DMS153 treated with DMSO at 0.1 percent for 48 hours (cell line): Measurements from ENCODE around the gene CUL9.

Experiments used
- DNase-seq: peaks from one replicate; lab custom pipeline; 2025; ENCODE audit not compliant: unreplicated experiment; lab: John Stamatoyannopoulos, UW

Gene CUL9

GRCh38 chr6:43172104-43173007 lies 9.6 kb upstream of the CUL9 start:
- peak; percentile 4 for DNase-seq

GRCh38 chr6:43173591-43174262 lies 8.3 kb upstream of the CUL9 start:
- DNase-seq, result no peak

GRCh38 chr6:43174263-43175112 lies 7.5 kb upstream of the CUL9 start:
- DNase-seq, result peak; percentile 96

DNA sequence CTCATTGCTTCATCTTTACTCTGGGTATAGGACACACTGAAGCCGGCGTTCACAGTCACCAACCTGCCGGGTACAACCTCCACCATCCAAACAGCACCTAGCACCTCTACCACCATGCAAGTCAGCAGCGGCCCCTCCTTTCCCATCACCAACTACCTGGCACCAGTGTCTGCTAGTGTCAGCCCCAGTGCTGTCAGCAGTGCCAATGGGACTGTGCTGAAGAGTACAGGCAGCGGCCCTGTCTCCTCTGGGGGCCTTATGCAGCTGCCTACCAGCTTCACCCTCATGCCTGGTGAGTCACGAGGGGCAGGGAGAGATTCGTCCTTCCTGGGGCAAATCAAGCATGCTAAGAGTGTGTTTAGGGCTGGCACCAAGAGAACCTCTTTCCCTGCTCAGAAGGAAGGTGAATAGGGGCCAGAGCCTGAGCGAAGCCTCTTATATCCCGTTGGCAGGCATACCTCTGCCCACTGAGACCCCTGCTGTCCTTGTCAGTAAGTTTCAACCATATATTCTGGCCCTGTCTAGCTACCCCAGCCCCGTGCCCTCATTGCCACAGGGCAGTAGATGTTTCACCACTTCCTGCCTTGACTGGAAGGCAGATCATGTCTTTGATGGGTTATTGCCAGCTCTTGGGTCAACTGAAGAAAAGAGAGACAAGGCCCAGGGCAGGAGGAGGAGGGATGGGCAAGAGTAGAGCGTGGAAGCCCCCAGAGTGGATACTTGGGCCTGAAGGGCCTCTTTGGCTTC lies 6.1 kb upstream of the CUL9 start:
- no peak for DNase-seq

DNA sequence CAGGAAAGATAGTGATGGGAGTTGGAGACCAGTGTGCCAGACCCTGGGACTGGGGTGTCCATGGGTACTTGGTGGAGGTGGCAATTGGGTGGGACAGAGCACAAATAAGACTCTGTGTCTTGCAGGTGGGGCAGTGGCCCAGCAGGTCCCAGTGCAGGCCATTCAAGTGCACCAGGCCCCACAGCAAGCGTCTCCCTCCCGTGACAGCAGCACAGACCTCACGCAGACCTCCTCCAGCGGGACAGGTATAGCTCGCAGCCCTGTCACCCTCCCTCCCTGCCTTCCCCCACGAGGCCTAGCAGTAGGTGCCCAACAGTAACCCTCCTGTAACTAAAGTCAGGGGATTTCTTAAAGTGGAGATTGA lies 5.6 kb upstream of the CUL9 start:
- no peak for DNase-seq

- no peak for DNase-seq
Measured at GRCh38 chr6:43178150-43178549, 3.8 kb upstream of the CUL9 start.

DNA sequence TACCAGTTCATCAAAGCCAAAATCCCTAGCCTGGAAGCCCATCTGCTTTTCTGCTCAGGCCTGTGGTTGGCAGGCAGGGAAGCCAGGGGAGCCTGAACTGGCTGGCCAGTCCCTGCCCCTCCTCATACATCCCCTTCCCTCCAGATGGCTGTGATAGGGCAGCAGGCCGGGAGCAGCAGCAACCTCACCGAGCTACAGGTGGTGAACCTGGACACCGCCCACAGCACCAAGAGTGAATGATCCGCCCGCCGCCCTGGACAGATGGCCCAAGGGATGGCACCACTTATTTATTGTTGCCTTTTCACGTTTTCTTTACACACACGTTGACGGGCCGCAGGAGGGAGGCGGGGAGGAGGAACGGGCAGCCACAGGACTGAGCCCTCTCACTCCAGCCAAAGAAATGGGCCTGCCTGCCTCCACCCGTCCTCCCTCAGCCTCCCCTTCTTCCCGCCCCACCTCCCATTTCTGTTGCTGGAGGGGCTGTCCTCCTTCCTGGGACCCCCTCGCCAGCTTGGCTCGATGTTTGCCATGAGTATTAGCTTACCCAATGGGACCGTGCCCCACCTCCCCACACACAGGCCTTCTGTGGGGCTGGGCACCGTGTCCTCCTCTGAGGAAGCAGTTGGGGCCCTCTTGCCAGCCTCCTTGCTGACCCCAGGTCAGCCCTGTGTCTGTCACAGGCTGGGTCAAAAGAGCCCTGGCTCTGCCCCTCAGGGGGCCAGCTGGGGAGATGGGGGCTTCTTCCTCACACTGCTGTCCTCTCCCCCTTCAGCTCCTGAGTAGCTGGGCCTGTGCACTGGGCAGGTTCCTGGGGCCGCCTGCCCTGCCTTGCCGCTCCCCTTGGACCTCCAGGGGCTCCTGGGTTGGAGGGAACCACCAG lies 2.8 kb upstream of the CUL9 start:
- DNase-seq, result no peak

- DNase-seq, result no peak
Measured at GRCh38 chr6:43180058-43180457, 1.9 kb upstream of the CUL9 start.

- no peak for DNase-seq
Measured at GRCh38 chr6:43180985-43181384, 1.0 kb upstream of the CUL9 start.

- no peak for DNase-seq
Measured at GRCh38 chr6:43181621-43181941, 415 bp upstream of the CUL9 start.

DNA sequence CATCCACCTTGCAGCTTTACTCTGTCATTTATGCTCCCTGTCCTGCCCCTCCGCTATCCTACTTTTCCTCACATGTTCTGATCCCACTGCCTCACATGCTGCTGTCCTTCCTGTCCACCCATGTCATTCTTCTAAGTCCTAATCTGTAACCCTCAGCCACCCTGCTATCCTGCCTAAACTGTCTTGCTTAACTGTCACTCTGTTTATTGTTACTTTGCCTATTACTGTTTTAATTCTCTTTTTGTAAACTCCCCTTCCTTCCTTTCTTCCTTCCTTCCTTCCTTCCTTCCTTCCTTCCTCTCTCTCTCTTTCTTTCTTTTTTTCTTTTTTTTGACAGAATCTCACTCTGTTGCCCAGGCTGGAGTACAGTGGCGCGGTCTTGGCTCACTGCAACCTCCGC lies 1.4 kb downstream of the CUL9 start:
- DNase-seq, result no peak

DNA sequence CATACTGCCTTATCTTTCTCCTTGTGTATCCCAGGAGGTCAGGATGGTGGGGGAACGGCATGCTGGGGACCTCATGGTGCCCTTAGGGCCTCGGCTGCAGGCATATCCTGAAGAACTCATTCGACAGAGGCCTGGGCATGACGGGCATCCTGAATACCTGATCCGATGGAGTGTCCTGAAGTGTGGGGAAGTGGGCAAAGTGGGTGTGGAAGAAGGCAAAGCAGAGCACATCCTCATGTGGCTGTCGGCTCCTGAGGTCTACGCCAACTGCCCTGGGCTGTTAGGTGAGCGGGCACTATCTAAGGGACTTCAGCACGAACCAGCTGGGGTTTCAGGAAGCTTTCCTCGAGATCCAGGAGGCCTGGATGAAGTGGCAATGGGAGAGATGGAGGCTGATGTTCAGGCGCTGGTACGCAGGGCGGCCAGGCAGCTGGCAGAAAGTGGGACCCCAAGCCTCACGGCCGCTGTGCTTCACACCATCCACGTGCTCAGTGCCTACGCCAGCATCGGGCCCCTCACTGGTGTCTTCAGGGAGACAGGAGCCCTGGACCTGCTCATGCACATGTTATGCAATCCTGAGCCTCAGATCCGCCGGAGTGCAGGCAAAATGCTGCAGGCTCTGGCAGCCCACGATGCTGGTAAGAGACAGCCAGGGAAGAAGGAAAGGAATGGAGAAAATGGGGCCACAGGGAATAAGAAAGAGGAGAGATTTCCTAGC lies 2.4 kb downstream of the CUL9 start:
- DNase-seq, result no peak

DNA sequence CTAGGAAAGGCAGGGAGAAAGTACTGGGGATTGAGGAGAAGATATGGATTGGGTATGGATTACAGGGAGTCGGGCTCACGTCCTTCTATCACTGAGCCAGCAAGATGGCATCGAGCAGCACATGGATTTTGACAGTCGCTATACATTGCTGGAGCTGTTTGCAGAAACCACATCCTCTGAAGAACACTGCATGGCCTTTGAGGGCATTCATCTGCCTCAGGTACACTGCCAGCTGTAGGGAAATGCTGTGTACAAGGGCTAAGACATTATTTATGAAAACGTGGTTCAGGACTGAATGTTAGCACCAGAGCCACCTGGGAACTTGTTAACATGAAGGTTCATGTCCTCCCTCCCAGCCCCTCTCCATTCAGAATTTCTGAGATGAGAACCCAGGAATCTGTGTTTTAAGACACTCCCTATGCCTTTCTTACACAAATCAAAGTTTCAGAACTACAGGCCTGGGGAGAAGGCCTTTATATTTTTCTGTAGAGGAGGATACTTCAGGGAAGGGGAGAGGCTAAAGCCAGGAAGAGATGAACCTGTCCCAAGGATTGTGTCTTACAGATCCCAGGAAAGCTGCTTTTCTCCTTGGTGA lies 3.5 kb downstream of the CUL9 start:
- DNase-seq, result no peak

DNA sequence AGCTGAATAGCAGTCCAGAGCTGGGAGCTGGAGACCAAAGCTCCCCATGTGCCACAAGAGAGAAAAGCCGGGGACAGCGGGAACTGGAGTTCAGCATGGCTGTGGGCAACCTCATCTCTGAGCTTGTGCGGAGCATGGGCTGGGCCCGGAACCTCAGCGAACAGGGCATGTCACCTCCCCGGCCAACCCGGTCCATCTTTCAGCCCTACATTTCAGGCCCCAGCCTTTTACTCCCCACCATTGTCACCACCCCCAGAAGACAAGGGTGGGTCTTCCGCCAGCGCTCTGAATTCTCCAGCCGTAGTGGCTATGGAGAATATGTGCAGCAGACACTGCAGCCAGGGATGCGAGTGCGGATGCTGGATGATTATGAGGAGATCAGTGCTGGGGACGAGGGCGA lies 4.0 kb downstream of the CUL9 start:
- no peak for DNase-seq

- no peak for DNase-seq
Measured at GRCh38 chr6:43186706-43187105, 4.7 kb downstream of the CUL9 start.

GRCh38 chr6:43187821-43188220 lies 5.8 kb downstream of the CUL9 start:
- DNase-seq, result no peak

DNA sequence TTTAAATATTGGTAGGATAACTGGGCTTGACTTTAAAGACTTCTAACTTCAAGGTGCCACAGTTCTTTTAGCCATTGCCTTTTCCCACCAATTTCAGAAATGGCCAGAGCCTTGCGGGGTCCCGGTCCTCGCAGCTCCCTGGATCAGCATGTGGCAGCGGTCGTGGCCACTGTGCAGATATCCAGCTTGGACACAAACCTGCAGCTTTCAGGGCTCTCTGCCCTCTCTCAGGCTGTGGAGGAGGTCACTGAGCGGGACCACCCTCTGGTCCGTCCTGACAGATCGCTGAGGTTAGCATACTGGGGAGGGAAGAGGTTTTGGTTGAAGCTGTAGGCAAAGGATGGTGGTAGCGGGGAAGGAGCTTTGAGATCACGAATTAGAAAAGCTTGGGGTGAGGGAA lies 6.4 kb downstream of the CUL9 start:
- DNase-seq, result no peak

GRCh38 chr6:43189776-43190304 lies 7.8 kb downstream of the CUL9 start:
- DNase-seq, result no peak

DNA sequence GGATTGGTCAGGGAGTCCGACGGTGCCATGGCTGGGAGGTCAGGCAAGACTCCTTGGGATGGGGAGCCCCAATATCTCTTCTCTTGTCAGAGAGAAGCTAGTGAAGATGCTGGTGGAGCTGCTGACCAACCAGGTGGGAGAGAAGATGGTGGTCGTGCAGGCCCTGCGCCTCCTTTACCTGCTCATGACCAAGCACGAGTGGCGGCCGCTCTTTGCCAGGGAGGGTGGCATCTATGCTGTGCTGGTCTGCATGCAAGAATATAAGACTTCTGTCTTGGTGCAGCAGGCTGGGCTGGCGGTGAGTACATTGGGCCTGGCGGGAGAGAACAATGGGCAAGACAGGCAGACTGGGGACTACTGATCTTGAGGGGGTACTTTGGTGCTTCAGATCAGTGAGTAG lies 10.9 kb downstream of the CUL9 start:
- no peak for DNase-seq
